Fibroblast of pulmonary artery (primary cell): ENCODE measurements around the gene TSPAN31.

Experiments
- DNase-seq: peaks from one replicate; pipeline ENCODE4 v3.0.0-alpha.2; 2010; ENCODE audit warnings: low read depth
- H3K4me3 ChIP-seq: replicated peaks from 2 replicates; pipeline ENCODE4 v1.5.1; 2011; ENCODE audit warnings: low read depth, mild to moderate bottlenecking, control low read depth, low read length, moderate library complexity
- CTCF ChIP-seq: IDR thresholded peaks from 2 replicates; pipeline ENCODE4 v1.5.1; 2011; ENCODE audit warnings: mild to moderate bottlenecking, control low read depth, low read length, inconsistent platforms; ENCODE audit errors: missing control alignments

TSPAN31 gene

GRCh38 chr12:57732726-57733593 lies 11.9 kb upstream of the TSPAN31 start:
- no peak overlapping the region for H3K4me3 ChIP-seq
- TF ChIP-seq CTCF, result no peak
- DNase-seq, result no peak

- H3K4me3 ChIP-seq, result no peak overlapping the region
- TF ChIP-seq CTCF, result no peak
- no peak for DNase-seq
Observed at GRCh38 chr12:57733928-57734327, 10.9 kb upstream of the TSPAN31 start.

- no peak overlapping the region for H3K4me3 ChIP-seq
- no peak for TF ChIP-seq CTCF
- no peak for DNase-seq
Observed at GRCh38 chr12:57734591-57734990, 10.2 kb upstream of the TSPAN31 start.

- H3K4me3 ChIP-seq, result no peak overlapping the region
- no peak for TF ChIP-seq CTCF
- DNase-seq, result no peak
Observed at GRCh38 chr12:57735198-57735855, 9.5 kb upstream of the TSPAN31 start.

GRCh38 chr12:57735952-57736740 lies 8.7 kb upstream of the TSPAN31 start:
- H3K4me3 ChIP-seq, result peak overlapping the region; percentile 24
- peak; percentile 29 for TF ChIP-seq CTCF
- DNase-seq, result peak; percentile 29

- TF ChIP-seq CTCF, result no peak
- DNase-seq, result no peak
- H3K4me3 ChIP-seq, result no peak overlapping the region
Observed at GRCh38 chr12:57736741-57737466, 7.9 kb upstream of the TSPAN31 start.
